CD4-positive, alpha-beta T cell treated with Interferon alpha-2 for 1 hour (primary cell): ENCODE measurements around the gene PLXNB3.
A peak's percentile ranks its signal among the peaks of the same experiment; 100 is the strongest.
"Not testable (repeated sequence)": the region's sequence is repeated elsewhere in the genome, so short reads cannot be mapped to it uniquely, and the experiment has no call there.

ENCODE experiments used
- DNase-seq, 2 donors: peaks; one replicate each; pipeline ENCODE4 v3.0.0-alpha.2; 2020 to 2022

PLXNB3 gene

GRCh38 chrX:153763989-153764755 is at the start of gene PLXNB3:
TSS of gene PLXNB3 (plus strand) at chrX:153764249. CDS start at chrX:153765536, 1,287 bp downstream.
- DNase-seq, result peak; percentile 74 to 77

GRCh38 chrX:153714256-153714655 is 49.8 kb upstream of the PLXNB3 start:
- DNase-seq, result no peak

GRCh38 chrX:153717445-153717844 is 46.6 kb upstream of the PLXNB3 start:
- no peak for DNase-seq

GRCh38 chrX:153719238-153719637 is 44.8 kb upstream of the PLXNB3 start:
- DNase-seq, result no peak

- DNase-seq, result no peak
Observed at GRCh38 chrX:153719701-153720100, 44.3 kb upstream of the PLXNB3 start.

- no peak for DNase-seq
Observed at GRCh38 chrX:153722704-153723350, 41.2 kb upstream of the PLXNB3 start.

GRCh38 chrX:153723351-153724251 is 40.4 kb upstream of the PLXNB3 start:
- DNase-seq, result peak in 1 of 2 donors; percentile 57

- peak; percentile 90 to 92 for DNase-seq
Observed at GRCh38 chrX:153724252-153725038, 39.6 kb upstream of the PLXNB3 start, which contains the start of the genes ABCD1 and BCAP31. TSS of gene ABCD1 (plus strand) at chrX:153724856. CDS start at chrX:153725267, 411 bp downstream. TSS of gene BCAP31 (minus strand) at chrX:153724387. CDS start at chrX:153723244, 1,143 bp downstream.

GRCh38 chrX:153725039-153725831 is 38.8 kb upstream of the PLXNB3 start:
- DNase-seq, result peak in 1 of 2 donors; percentile 31

GRCh38 chrX:153725832-153726285 is 38.2 kb upstream of the PLXNB3 start:
- no peak for DNase-seq

GRCh38 chrX:153726286-153727122 is 37.5 kb upstream of the PLXNB3 start:
- peak; percentile 72 to 76 for DNase-seq

- no peak for DNase-seq
Observed at GRCh38 chrX:153727123-153727931, 36.7 kb upstream of the PLXNB3 start.

GRCh38 chrX:153728095-153728494 is 36.0 kb upstream of the PLXNB3 start:
- DNase-seq, result no peak

GRCh38 chrX:153728951-153729631 is 35.0 kb upstream of the PLXNB3 start:
- DNase-seq, result no peak

GRCh38 chrX:153730115-153730514 is 33.9 kb upstream of the PLXNB3 start:
- DNase-seq, result not testable (repeated sequence)

- no peak for DNase-seq
Observed at GRCh38 chrX:153731117-153731844, 32.8 kb upstream of the PLXNB3 start.

GRCh38 chrX:153731845-153732215 is 32.2 kb upstream of the PLXNB3 start:
- DNase-seq, result no peak

- no peak for DNase-seq
Observed at GRCh38 chrX:153732401-153732800, 31.6 kb upstream of the PLXNB3 start.
